Fibroblast of pulmonary artery (primary cell): ENCODE data around the gene PTGR3.
"Not testable (repeated sequence)": the region's sequence is repeated elsewhere in the genome, so short reads cannot be mapped to it uniquely, and the experiment has no call there.

Experiments
- DNase-seq: peaks from one replicate; pipeline ENCODE4 v3.0.0-alpha.2; 2010; ENCODE audit warnings: low read depth
- H3K4me3 ChIP-seq: replicated peaks from 2 replicates; pipeline ENCODE4 v1.5.1; 2011; ENCODE audit warnings: low read depth, mild to moderate bottlenecking, control low read depth, low read length, moderate library complexity
- TF ChIP-seq, protein P1 (sequence below): IDR thresholded peaks from 2 replicates; pipeline ENCODE4 v1.5.1; 2011; ENCODE audit warnings: mild to moderate bottlenecking, control low read depth, low read length, inconsistent platforms; ENCODE audit errors: missing control alignments

PTGR3 gene

DNA sequence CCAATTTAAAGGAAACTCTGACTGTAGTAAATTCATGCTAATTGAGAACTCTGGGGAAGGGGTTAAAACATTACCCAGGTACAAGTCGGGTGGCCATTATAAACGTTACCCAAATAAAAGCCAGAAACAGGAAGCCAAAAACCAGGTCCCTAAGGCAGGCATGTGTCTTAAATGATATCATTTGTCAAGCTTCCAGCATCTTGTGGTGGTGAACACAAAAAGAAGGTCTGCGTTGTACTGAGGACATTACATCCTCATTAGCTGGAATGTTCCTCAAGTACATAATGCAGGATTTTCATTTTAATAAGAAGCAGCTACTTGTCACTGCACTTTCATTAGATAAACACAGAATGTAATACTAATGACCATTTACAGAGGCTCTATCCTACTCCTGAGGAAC lies 10.9 kb downstream of the PTGR3 start:
- TF ChIP-seq, protein P1, sequence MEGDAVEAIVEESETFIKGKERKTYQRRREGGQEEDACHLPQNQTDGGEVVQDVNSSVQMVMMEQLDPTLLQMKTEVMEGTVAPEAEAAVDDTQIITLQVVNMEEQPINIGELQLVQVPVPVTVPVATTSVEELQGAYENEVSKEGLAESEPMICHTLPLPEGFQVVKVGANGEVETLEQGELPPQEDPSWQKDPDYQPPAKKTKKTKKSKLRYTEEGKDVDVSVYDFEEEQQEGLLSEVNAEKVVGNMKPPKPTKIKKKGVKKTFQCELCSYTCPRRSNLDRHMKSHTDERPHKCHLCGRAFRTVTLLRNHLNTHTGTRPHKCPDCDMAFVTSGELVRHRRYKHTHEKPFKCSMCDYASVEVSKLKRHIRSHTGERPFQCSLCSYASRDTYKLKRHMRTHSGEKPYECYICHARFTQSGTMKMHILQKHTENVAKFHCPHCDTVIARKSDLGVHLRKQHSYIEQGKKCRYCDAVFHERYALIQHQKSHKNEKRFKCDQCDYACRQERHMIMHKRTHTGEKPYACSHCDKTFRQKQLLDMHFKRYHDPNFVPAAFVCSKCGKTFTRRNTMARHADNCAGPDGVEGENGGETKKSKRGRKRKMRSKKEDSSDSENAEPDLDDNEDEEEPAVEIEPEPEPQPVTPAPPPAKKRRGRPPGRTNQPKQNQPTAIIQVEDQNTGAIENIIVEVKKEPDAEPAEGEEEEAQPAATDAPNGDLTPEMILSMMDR, result no peak
- no peak overlapping the region for H3K4me3 ChIP-seq
- peak; percentile 28 for DNase-seq

DNA sequence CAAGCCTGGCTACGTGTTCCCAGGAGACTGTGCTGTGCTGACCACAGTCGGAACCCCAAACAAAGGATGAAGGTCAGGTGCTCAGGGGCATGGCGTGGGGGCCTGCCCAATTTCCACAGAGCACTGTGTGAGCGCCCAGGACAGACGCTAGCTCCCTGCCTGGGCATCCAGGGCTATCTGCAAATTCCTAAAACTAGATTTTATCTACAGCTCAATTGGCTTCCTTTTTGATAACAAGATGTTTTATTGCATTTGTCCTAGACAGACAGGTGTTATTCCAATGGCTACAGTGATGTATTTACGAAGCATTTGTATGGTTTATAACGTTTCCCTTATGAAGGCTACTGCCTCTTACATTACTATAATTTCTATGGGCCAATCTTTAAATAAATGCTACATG lies 16.0 kb downstream of the PTGR3 start:
- TF ChIP-seq, protein P1, result no peak
- DNase-seq, result no peak
- H3K4me3 ChIP-seq, result no peak overlapping the region

DNA sequence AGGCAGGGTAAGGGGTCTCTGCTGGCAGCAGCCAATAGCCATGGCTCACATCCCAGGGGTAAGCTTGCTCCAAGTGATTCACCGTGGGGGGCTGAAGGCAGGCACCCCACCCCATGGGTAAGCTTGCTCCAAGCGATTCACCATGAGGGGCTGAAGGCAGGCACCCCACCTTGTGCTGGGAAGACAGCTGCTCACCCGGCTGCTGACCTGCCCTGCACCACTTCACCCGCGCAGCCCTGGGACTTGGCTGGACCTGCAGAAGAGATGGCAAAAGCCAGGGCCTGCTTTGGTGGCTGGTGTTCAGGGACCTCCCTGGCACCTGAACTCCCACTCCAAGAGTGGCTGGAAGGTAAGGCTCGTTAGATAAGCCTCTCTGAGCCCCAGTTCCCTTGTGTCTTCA lies 19.2 kb downstream of the PTGR3 start:
- DNase-seq, result no peak
- H3K4me3 ChIP-seq, result no peak overlapping the region
- TF ChIP-seq, protein P1, result no peak

DNA sequence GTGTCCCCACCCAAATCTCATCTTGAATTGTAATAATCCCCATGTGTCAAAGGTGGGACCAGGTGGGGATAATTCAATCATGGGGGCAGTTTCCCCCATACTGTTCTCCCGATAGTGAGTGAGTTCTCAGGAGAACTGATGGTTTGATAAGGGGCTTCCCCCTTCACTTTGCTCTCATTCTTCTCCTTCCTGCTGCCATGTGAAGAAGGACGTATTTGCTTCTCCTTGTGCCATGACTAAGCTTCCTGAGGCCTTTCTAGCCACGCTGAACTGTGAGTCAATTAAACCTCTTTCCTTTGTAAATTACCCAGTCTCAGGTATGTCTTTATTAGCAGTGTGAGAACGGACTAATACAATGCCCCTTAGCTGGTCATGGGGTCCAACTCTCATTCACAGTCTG lies 21.2 kb downstream of the PTGR3 start:
- not testable (repeated sequence) for DNase-seq, H3K4me3 ChIP-seq

DNA sequence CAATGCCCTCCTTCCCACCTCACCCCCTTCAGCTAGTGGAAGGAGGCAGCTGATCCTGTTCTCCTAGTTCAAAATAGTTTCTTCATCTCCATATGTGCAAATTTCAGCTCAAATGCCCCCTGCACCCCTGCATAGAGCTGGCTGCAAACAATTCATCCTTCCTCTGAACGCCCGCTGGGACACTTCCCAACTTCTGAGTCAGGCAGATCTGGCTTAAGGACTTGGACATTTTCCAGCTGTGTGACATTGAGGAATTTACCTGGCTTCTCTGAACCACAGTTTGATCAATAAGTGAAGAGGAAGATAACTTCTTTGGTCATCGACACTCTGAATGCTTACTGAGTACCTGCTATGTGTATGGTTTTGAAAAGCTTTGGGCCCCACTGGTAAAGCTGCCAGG lies 23.5 kb downstream of the PTGR3 start:
- no peak for DNase-seq
- TF ChIP-seq, protein P1, result no peak
- no peak overlapping the region for H3K4me3 ChIP-seq

DNA sequence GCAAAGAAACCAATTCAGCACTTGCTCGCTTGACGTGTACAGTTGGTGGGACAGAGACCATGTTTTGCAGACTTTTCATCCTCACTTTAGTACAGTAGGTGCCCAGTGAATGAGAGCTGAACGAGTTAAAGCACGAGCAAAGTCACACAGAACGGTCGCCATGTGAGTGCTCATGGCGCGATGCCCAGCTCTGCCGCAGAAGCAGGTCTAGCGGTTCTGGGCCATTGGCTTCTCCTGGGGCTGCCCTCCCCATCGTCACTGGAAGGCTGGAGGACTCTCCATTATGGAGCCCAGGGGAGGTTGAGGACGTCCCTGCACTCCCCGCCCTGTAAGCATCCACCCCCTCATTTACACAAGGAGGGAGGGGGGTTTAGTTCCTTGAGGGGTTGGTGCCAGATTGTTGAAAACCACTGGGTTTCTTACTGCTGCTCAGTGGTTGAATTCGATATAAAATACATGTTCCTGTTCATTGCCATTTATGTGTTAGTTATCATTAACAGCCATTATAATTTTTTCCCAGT lies 24.9 kb downstream of the PTGR3 start:
- no peak for DNase-seq
- H3K4me3 ChIP-seq, result no peak overlapping the region
- TF ChIP-seq, protein P1, result no peak

DNA sequence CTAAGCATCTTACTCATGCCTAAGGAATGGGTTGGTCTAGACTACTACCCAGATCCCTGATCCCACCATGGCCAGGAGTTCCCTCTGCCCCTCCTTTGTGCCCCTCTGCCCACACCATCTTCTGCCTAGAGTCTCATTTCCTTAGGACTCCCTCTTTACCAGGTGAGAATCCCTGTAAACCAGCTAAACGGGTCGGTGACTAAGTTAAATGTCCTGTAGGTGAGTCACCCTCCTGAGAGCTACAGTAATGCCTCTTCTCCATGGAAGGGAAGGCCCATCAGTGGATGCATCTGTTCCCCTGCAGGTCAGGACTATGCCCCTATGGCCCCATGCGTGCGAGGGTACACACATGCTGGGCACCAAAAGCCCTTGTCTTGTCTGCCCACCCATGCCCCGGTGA lies 25.4 kb downstream of the PTGR3 start:
- TF ChIP-seq, protein P1, result no peak
- H3K4me3 ChIP-seq, result no peak overlapping the region
- no peak for DNase-seq
